PFSK-1 (cell line): Measurements from ENCODE around the gene EIF6.

Experiments used
- POLR2AphosphoS5 ChIP-seq: IDR thresholded peaks from 2 replicates; pipeline ENCODE4 v1.6.1; 2012; ENCODE audit warnings: low read depth, mild to moderate bottlenecking, control low read depth, low read length, moderate library complexity
- REST ChIP-seq, 2 experiments: IDR thresholded peaks; 2 replicates each; pipeline versions ENCODE4 v1.6.1 to v1.8.0; 2011 to 2012; ENCODE audit warnings: low read depth in 2 of 2, low read length in 2 of 2, control low read depth in 1 of 2, inconsistent platforms in 1 of 2, mild to moderate bottlenecking in 1 of 2, moderate library complexity in 1 of 2; ENCODE audit not compliant: insufficient read depth in 1 of 2
- TAF1 ChIP-seq: IDR thresholded peaks from 2 replicates; pipeline ENCODE4 v1.6.1; 2012; ENCODE audit warnings: low read length, control low read depth, borderline replicate concordance; ENCODE audit not compliant: insufficient read depth

- TF ChIP-seq REST (IDR thresholded peaks at IDR 0.05; ENCODE audit: insufficient read depth in 1 of 2, low read depth in 2 of 2, low read length in 2 of 2) (no peak), POLR2AphosphoS5 (no peak), TAF1 (no peak)
These were observed 11.6 kb upstream of the EIF6 start for GRCh38 chr20:35296101-35296554.
